H1 (cell line): ENCODE results near the gene ESYT2. TPM values are rescaled to one million over a fixed set of nuclear protein-coding genes. Genes with fewer than 3 reads are reported as not detected.

Experiments used
- CHD7 ChIP-seq: fragments of 300-600 bp; sonication (generic); IDR thresholded peaks from 2 replicates; pipeline ENCODE4 v1.7.1; 2012; ENCODE audit warnings: low read length, moderate library complexity, mild to moderate bottlenecking, inconsistent platforms; ENCODE audit not compliant: insufficient replicate concordance
- GABPA ChIP-seq: IDR thresholded peaks from 2 replicates; pipeline ENCODE4 v1.6.1; 2011; ENCODE audit warnings: mild to moderate bottlenecking, low read length, moderate library complexity, borderline replicate concordance; ENCODE audit not compliant: insufficient read depth
- POLR2A ChIP-seq, 2 experiments: IDR thresholded peaks; 1 replicate in 1 of 2; 2 replicates in 1 of 2; pipeline ENCODE4 v1.6.1; 2011; ENCODE audit warnings: low read depth in 2 of 2, low read length in 2 of 2, mild to moderate bottlenecking in 2 of 2; ENCODE audit errors: control extremely low read depth in 1 of 2
- RNF2 ChIP-seq: fragments of 200-900, 300-1000 bp; sonication (generic); IDR thresholded peaks from 2 replicates; pipeline ENCODE4 v1.7.1; 2016; ENCODE audit warnings: borderline replicate concordance, low read depth, mild to moderate bottlenecking, antibody characterized with exemption, low read length; ENCODE audit not compliant: poor library complexity, severe bottlenecking; ENCODE audit errors: missing control alignments
- SIRT6 ChIP-seq: IDR thresholded peaks from one replicate; pipeline ENCODE4 v1.7.1; 2012; ENCODE audit warnings: low read length, inconsistent platforms
- TEAD4 ChIP-seq: IDR thresholded peaks from 2 replicates; pipeline ENCODE4 v1.6.1; 2012; ENCODE audit warnings: low read depth, low read length, inconsistent platforms, mixed read lengths
- polyA plus RNA-seq, 7 experiments: library from polyadenylated mRNA; depleted of rRNA in 3 of 7; stranded (reverse) in 5 of 7; unstranded in 2 of 7; fragments of >200 nt in 5 of 7; fragments of 200-250 nt in 2 of 7; gene quantifications; 1 replicate in 5 of 7; 2 replicates in 1 of 7; 4 replicates in 1 of 7; pipeline versions ENCODE4 v1.2.1 to v1.2.3, GENCODE V29; 2011 to 2013; ENCODE audit warnings: missing spikeins in 2 of 7, mixed read lengths in 2 of 7
- total RNA-seq: library from RNA; stranded (reverse); fragmentation: NEBNext Ultra II Directional; extraction: Animal tissue kit (Norgen Biotek cat#: 25700); gene quantifications from 2 replicates; pipeline ENCODE4 v1.2.1, GENCODE V29; 2021

ESYT2 gene
- total and polyA plus RNA-seq, 2 of the 8 experiments (the other 6 are each of a cell fraction or from before 2014, with no cell fraction given), result 27.0 to 37.5 TPM

GRCh38 chr7:158740013-158740656, 89.2 kb downstream of the ESYT2 start (continued):
- no peak for TF ChIP-seq CHD7
- TF ChIP-seq POLR2A (IDR thresholded peaks at IDR 0.05; ENCODE audit: control extremely low read depth in 1 of 2, low read depth in 2 of 2, low read length in 2 of 2), result no peak
- TF ChIP-seq RNF2, result no peak
- no peak for TF ChIP-seq TEAD4
- TF ChIP-seq SIRT6, result no peak
- no peak for TF ChIP-seq GABPA
